ENCODE results near the gene PASK. TPM values are rescaled to one million over a fixed set of nuclear protein-coding genes. Genes with fewer than 3 reads are reported as not detected.

The PASK gene
- total and polyA plus RNA-seq, 2 donors (not counting 1 experiment from before 2014, with no cell fraction given), result 48.2 to 144 TPM

DNA sequence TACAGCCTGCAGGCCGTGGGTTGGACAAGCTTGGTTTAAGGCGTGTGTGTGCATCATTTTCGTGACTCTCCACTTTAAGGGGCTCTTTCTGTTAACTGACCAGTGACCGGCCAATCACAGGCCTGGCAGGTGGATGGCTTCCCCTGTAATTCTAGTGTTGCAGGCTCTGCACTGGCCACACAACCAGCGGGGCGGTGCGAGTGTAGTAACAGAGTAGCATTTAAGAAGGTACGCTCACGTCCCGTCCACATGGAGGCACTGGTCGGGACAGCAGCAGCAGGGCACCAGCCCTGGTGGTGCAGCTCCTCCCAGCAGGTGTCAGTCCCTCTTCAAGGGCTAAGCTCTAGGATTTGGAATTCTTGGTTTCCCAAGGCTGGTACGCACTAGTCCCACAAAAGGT is 31.2 kb upstream of the PASK start:
- Histone ChIP-seq H3K27me3 (replicated peaks in 1 of 4; ENCODE audit: control extremely low read depth in 1 of 4, control insufficient read depth in 3 of 4, insufficient read depth in 4 of 4, low read length in 3 of 4) (no peaks in the 10 kb centered on the region), H3K4me3 (ENCODE audit: control extremely low read depth in 1 of 5, extremely low read depth in 1 of 5, insufficient read depth in 1 of 5, low read depth in 2 of 5, low read length in 4 of 5) (no peak overlapping the region), H3K4me1 (ENCODE audit: control insufficient read depth in 2 of 2, insufficient read depth in 2 of 2, low read length in 2 of 2) (no peaks in the 10 kb centered on the region), H4K20me1 (ENCODE audit: control insufficient read depth, insufficient read depth, low read length, poor library complexity, severe bottlenecking) (no peaks in the 10 kb centered on the region), H3K27ac (ENCODE audit: low read length in 2 of 2) (no peak overlapping the region), H3K36me3 (replicated peaks in 1 of 2; ENCODE audit: control extremely low read depth in 1 of 2, control insufficient read depth in 1 of 2, extremely low read depth in 1 of 2, insufficient read depth in 2 of 2, low read length in 1 of 2) (peaks cover 0 to 30% of the 10 kb centered on the region in 2 experiments), H2AFZ (ENCODE audit: insufficient read depth, low read depth, low read length, poor library complexity, severe bottlenecking) (no peak overlapping the region), H3K9me3 (ENCODE audit: control extremely low read depth in 1 of 3, control insufficient read depth in 2 of 3, insufficient read depth in 1 of 3, low read length in 2 of 3) (no peaks in the 10 kb centered on the region), H3K79me2 (ENCODE audit: control insufficient read depth, insufficient read depth, low read length) (no peaks in the 10 kb centered on the region), H3K9ac (ENCODE audit: low read length) (no peak overlapping the region), H3K4me2 (replicated peaks; ENCODE audit: low read depth, low read length, poor library complexity, severe bottlenecking) (no peak overlapping the region)
- 97% methylated on average over 12 of the region's 12 CpGs for WGBS (ENCODE audit: insufficient coverage)
- Mint-ChIP-seq H3K27me3 (no peaks in the 10 kb centered on the region), H3K4me1 (no peaks in the 10 kb centered on the region), H3K9me3 (ENCODE audit: insufficient read depth) (no peaks in the 10 kb centered on the region), H3K4me3 (no peak overlapping the region), H3K27ac (no peak overlapping the region)
- no peak for TF ChIP-seq EZH2 (IDR thresholded peaks at IDR 0.05; ENCODE audit: borderline replicate concordance, insufficient read depth, low read depth, low read length, poor library complexity, severe bottlenecking)
- TF ChIP-seq, protein P1, sequence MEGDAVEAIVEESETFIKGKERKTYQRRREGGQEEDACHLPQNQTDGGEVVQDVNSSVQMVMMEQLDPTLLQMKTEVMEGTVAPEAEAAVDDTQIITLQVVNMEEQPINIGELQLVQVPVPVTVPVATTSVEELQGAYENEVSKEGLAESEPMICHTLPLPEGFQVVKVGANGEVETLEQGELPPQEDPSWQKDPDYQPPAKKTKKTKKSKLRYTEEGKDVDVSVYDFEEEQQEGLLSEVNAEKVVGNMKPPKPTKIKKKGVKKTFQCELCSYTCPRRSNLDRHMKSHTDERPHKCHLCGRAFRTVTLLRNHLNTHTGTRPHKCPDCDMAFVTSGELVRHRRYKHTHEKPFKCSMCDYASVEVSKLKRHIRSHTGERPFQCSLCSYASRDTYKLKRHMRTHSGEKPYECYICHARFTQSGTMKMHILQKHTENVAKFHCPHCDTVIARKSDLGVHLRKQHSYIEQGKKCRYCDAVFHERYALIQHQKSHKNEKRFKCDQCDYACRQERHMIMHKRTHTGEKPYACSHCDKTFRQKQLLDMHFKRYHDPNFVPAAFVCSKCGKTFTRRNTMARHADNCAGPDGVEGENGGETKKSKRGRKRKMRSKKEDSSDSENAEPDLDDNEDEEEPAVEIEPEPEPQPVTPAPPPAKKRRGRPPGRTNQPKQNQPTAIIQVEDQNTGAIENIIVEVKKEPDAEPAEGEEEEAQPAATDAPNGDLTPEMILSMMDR (IDR thresholded peaks at IDR 0.05), result no peak
- ChIA-PET POLR2A (no interaction called here), CTCF (no interaction called here)
- intact Hi-C loops (cut with micrococcal nuclease), result no loop called here
- ATAC-seq (ENCODE audit: low read depth), result no peak
- no peak for DNase-seq

DNA sequence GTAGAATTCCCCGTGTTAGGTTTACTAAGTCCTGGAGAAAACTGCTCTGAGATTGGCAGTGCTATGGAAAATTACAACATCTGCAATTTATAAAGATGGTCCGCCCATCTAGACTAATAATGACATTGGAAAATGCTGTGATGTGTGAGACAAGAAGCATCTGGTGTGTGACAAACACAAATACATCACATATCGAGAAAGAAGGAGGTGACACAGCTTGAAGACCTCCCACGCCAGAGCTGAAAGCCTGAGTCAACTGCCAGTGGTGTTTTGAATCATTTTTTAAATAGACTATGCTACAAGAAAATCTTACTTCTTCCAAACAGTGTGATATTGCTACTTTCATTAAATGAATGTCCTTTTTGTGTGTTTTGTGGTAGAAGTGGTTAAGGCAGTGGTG is 30.6 kb upstream of the PASK start:
- Histone ChIP-seq H3K9ac (ENCODE audit: low read length) (no peak overlapping the region), H3K36me3 (replicated peaks in 1 of 2; ENCODE audit: control extremely low read depth in 1 of 2, control insufficient read depth in 1 of 2, extremely low read depth in 1 of 2, insufficient read depth in 2 of 2, low read length in 1 of 2) (peaks cover 0 to 36% of the 10 kb centered on the region in 2 experiments), H3K79me2 (ENCODE audit: control insufficient read depth, insufficient read depth, low read length) (no peaks in the 10 kb centered on the region), H3K4me2 (replicated peaks; ENCODE audit: low read depth, low read length, poor library complexity, severe bottlenecking) (no peak overlapping the region), H3K27ac (ENCODE audit: low read length in 2 of 2) (no peak overlapping the region), H3K27me3 (replicated peaks in 1 of 4; ENCODE audit: control extremely low read depth in 1 of 4, control insufficient read depth in 3 of 4, insufficient read depth in 4 of 4, low read length in 3 of 4) (no peaks in the 10 kb centered on the region), H3K9me3 (ENCODE audit: control extremely low read depth in 1 of 3, control insufficient read depth in 2 of 3, insufficient read depth in 1 of 3, low read length in 2 of 3) (no peaks in the 10 kb centered on the region), H4K20me1 (ENCODE audit: control insufficient read depth, insufficient read depth, low read length, poor library complexity, severe bottlenecking) (no peaks in the 10 kb centered on the region), H3K4me3 (ENCODE audit: control extremely low read depth in 1 of 5, extremely low read depth in 1 of 5, insufficient read depth in 1 of 5, low read depth in 2 of 5, low read length in 4 of 5) (no peak overlapping the region), H2AFZ (ENCODE audit: insufficient read depth, low read depth, low read length, poor library complexity, severe bottlenecking) (no peak overlapping the region), H3K4me1 (ENCODE audit: control insufficient read depth in 2 of 2, insufficient read depth in 2 of 2, low read length in 2 of 2) (no peaks in the 10 kb centered on the region)
- ChIA-PET POLR2A (no interaction called here), CTCF (no interaction called here)
- Mint-ChIP-seq H3K27me3 (no peaks in the 10 kb centered on the region), H3K4me1 (no peaks in the 10 kb centered on the region), H3K4me3 (no peak overlapping the region), H3K27ac (no peak overlapping the region), H3K9me3 (ENCODE audit: insufficient read depth) (no peaks in the 10 kb centered on the region)
- intact Hi-C loops (cut with micrococcal nuclease), result no loop called here
- ATAC-seq (ENCODE audit: low read depth) (no peak), DNase-seq (no peak)
- no CpG with 5 or more reads among the region's 4 CpGs for WGBS (ENCODE audit: insufficient coverage)
- TF ChIP-seq, protein P1 (IDR thresholded peaks at IDR 0.05), result no peak
- TF ChIP-seq EZH2 (IDR thresholded peaks at IDR 0.05; ENCODE audit: borderline replicate concordance, insufficient read depth, low read depth, low read length, poor library complexity, severe bottlenecking), result no peak

All from B cell (primary cell).